HG03521 (cell line): ENCODE results near the gene SPRED3.

Source experiments
- ATAC-seq: cut with Tn5 transposase; IDR thresholded peaks from one replicate; pipeline ENCODE4 v1.9.1; 2021; ENCODE audit warnings: mild to moderate bottlenecking, moderate library complexity; ENCODE audit not compliant: unreplicated experiment

Gene SPRED3

DNA sequence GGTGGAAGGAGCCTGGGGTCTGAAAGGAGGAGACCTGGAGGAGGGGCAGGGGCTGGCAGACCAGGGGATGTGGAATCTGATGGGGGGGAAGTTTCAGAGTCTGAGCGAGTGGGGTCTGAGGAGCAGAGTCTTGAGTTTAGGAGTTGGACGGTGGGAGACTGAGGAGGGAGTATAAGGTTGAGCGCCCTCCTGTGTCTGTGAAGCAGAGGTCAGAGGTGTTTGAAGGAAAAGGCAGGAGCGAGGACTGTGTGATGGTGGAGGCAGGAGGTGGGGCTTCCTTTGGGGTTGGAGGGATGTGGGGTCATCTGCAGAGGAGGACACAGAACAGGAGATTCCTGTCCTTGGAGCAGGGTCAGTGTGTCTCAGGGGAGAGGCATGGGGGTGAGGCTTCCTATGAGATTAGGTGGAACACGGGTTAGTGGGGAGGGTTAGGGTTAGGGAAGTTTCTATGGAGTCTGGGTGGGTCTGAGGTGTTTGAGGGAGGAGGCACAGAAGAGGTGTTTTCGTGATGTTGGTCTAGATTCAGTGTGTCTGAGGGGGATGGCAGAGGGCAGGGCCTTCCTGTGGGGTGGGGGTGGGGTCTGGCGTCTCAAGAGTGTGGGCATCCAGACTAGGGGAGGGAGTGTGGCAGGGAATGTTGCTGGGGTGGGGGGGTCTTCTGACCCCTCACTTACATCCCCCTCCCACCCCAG is 53.3 kb downstream of the SPRED3 start:
- ATAC-seq: no peak

GRCh38 chr19:38442736-38443135 is 54.2 kb downstream of the SPRED3 start:
- ATAC-seq: no peak

GRCh38 chr19:38443458-38443999 is 55.0 kb downstream of the SPRED3 start:
- no peak for ATAC-seq

GRCh38 chr19:38444026-38444425 is 55.5 kb downstream of the SPRED3 start:
- no peak for ATAC-seq

GRCh38 chr19:38445362-38445761 is 56.9 kb downstream of the SPRED3 start:
- ATAC-seq: no peak

DNA sequence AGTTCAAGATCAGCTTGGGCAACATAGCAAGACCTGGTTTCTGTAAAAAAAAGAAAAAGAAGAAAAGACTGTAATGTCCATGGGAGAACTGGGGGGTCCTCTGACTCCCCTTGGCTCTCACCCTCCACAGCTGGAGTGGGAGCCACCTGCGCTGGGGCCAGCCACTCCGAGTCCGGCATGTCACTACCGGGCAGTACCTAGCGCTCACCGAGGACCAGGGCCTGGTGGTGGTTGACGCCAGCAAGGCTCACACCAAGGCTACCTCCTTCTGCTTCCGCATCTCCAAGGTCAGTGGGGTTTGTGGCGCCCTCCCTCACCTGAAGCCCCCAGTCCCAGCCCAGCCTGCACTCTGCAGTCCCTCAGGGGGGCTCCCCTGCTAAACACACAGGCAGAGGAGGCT is 59.7 kb downstream of the SPRED3 start:
- ATAC-seq: no peak
